ENCODE results near the gene AIDA. TPM values are rescaled to one million over a fixed set of nuclear protein-coding genes. Genes with fewer than 3 reads are reported as not detected.
A peak's percentile ranks its signal among the peaks of the same experiment; 100 is the strongest.

AIDA gene
- polyA plus RNA-seq, 2 donors = 21.3 to 26.9 TPM

DNA sequence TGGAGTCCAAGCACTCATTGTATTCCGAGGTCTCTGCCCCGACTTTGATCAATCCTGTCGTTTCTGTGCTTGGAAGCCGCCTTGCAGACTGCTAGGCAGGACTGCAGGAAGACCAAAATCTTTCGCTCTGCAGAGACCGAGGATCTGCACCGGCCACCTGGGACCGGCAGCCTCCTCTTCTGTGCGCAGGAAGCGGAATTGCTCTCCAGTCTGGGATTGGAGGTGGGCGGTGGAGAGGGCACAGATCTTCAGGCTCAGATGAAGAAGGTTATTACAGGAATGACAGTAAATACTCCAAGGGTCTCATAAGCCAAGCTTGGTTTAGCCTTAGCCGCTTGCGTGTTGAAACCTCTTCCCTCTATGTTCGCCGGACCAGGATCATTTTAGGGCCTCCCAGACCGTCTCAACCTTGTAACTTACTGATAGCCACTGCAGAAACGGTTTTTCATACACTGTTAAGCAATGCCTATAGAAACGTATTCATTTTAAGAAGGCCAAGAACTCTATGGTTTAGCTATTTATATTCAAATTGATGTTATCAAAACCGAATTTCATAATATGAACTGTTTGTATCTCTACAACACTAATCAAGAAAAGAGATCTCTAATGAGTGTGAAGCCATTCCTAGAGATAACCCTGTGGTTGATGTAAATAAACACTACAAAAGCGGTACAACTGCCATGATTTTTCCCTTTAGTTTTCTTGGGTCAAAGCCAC lies 93.3 kb downstream of the AIDA start:
- Histone ChIP-seq H3K9me3 (ENCODE audit: control insufficient read depth in 2 of 2, insufficient read depth in 1 of 2, low read depth in 1 of 2, low read length in 1 of 2) (no peaks in the 10 kb centered on the region), H3K36me3 (ENCODE audit: control insufficient read depth in 2 of 2, insufficient read depth in 2 of 2, low read length in 1 of 2) (peaks cover 0 to 3% of the 10 kb centered on the region in 2 donors), H3K4me3 (ENCODE audit: low read depth in 1 of 2, low read length in 2 of 2) (peak overlapping the region; percentile 92 to 99), H3K27me3 (ENCODE audit: control insufficient read depth in 1 of 2, insufficient read depth in 2 of 2, low read length in 2 of 2) (no peaks in the 10 kb centered on the region), H3K27ac (ENCODE audit: low read depth in 2 of 2, low read length in 1 of 2) (peak overlapping the region in 1 of 2 donors; percentile 11), H3K4me1 (ENCODE audit: control insufficient read depth in 2 of 2, insufficient read depth in 2 of 2, low read length in 1 of 2) (peaks cover 0 to 3% of the 10 kb centered on the region in 2 donors)
- WGBS, 2 donors = 20 to 24% methylated on average over 20 of the region's 20 CpGs

Other genes with a start within 250 kb of the AIDA start
- under 1 TPM; 0.06 to 0.22 TPM for gene HHIPL2, start 164.4 kb downstream of the AIDA start, polyA plus RNA-seq
- gene TAF1A, start 122.6 kb downstream of the AIDA start, polyA plus RNA-seq = 1 to 10 TPM; 1.2 to 2.2 TPM
- 10 to 100 TPM; 17.3 to 18.2 TPM for gene MIA3, start 94.4 kb downstream of the AIDA start, polyA plus RNA-seq
- 10 to 100 TPM; 14.3 to 22.8 TPM for gene BROX, start 73 bp upstream of the AIDA start, polyA plus RNA-seq
- under 1 TPM; 0.02 to 0.26 TPM for gene FAM177B, start 24.7 kb upstream of the AIDA start, polyA plus RNA-seq
- gene DISP1, start 102.5 kb upstream of the AIDA start, polyA plus RNA-seq = 1 to 10 TPM; 1.2 to 2.1 TPM